IPS-NIHi7 (cell line): Measurements from ENCODE around the gene SMIM33.
"Not testable (repeated sequence)": the region's sequence is repeated elsewhere in the genome, so short reads cannot be mapped to it uniquely, and the experiment has no call there.

Experiments used
- DNase-seq: peaks from one replicate; pipeline ENCODE4 v3.0.0; 2012; ENCODE audit warnings: mixed read lengths; ENCODE audit errors: extremely low spot score

SMIM33 gene

DNA sequence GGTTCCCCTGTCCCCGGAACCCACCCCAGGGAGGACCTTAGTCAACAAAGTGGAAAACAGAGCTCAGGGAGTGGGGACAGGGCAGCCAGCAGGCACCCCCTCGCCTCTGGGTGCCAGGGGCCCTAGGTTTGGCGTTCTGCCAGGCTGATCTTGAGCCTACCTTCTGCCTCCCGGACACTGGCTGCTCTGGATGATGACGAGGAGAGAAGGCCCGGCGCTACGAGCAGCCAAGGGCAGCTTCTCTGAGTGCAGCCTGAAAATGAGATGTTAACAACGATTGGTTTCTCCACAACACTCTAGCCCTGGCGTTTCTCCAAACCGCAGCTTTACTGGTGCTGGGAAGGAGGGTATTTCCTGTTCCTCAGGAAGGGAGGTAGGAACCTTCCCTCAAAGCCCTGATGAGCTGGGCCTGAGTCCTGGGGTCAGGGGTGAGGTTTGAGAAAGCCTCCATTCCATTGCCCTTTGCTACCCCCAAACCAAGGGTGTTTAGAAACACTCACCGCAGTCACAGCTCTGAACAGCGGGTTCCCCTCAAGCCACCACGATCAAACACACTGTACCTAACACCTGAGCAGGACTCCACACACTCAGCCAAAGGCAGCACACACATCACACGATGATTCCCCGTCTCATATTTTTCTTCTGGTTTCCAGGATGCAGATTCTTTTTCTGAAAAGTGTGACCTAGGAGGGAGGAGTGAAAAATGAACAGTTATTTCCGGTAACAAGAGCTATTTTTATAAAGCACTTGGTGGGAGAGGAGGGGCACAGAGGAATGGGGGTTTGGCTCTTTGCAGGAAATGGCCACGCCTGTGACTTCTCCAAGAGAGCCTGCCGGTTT, 11.5 kb downstream of the SMIM33 start, which contains the start of gene STING1:
Gene STING1, minus strand, starts transcription at position 709 of the 840 bp plus-strand sequence. CDS start 1,054 bp downstream, outside the sequence.
- DNase-seq = peak; percentile 10

DNA sequence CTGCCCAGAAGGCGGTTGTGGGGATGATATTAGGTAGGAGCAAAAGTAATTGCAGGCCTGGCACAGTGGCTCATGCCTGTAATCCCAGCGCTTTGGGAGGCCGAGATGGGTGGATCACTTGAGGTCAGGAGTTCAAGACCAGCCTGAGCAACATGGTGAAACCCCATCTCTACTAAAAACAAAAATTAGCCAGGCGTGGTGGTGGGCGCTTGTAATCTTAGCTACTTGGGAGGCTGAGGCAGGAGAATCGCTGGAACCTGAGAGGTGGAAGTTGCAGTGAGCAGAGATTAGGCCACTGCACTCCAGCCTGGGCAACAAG, 12.0 kb downstream of the SMIM33 start:
- not testable (repeated sequence) for DNase-seq

- DNase-seq = peak; percentile 51
Observed at GRCh38 chr5:139486201-139486600, 15.4 kb downstream of the SMIM33 start.

DNA sequence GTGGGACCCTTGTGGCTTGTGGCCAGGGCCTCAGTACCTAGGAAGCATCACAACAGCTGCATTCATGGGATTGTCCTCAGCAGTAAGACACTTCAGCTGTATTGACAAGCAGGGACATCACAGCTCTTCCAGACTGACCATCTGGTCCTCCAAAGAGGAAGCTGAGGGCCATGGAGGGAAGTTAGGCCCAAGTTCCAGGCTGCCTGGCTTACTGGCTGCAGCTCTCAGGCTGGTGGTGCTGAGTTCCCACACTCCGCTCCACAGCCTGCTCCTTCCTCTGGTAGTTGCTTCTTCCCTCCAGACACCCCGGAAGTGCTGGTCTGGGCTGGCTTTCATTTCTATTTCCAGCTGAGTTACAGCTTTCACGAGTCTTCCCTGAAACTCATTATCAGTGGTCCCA, 17.5 kb downstream of the SMIM33 start:
- peak; percentile 10 for DNase-seq

DNA sequence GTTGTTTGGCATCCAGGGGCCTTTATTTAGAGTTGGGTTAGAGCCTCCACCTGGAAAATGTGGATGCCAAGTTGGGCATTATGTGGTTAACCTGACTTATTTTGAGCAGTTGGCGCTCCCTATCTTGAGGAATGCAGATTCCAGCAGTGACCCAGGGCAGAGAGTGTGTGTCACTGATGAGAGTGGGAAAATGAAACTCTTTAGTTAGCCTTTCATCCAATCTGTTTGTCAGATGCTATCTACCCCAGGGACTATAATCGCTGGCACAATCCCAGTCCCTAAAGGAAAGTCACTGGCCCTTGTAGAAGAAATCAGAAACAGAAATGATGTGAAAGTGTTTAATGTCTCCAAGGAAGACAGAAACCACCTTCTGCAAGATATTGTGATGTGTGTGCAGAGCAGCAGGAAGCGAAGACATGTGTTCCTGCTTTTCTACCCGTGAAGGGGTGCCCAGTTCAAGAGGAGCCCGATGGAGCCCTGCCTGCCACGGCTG, 21.9 kb downstream of the SMIM33 start:
- no peak for DNase-seq

- DNase-seq = no peak
Observed at GRCh38 chr5:139494256-139494655, 23.5 kb downstream of the SMIM33 start.

DNA sequence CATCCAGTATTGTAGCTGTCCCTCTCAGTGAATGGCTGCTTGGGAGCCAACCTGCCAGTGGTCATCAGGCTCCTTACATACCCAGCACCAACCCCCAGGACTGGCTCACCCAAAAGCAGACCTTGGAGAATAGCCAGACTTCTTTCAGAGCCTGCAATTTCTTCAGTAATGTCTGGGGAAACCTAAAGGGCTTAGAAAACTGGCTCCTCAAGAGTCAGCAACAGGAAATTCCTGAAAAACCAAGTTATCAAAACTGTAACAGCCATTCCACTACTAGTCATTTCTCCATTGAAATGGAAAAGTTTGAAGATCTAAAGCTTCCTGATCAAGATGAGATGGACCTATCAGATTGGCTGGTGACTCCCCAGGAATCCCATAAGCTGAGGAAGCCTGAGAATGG, 24.0 kb downstream of the SMIM33 start:
- DNase-seq = no peak

GRCh38 chr5:139495638-139496435, 25.0 kb downstream of the SMIM33 start:
- no peak for DNase-seq

GRCh38 chr5:139501381-139501780, 30.6 kb downstream of the SMIM33 start:
- DNase-seq = no peak

DNA sequence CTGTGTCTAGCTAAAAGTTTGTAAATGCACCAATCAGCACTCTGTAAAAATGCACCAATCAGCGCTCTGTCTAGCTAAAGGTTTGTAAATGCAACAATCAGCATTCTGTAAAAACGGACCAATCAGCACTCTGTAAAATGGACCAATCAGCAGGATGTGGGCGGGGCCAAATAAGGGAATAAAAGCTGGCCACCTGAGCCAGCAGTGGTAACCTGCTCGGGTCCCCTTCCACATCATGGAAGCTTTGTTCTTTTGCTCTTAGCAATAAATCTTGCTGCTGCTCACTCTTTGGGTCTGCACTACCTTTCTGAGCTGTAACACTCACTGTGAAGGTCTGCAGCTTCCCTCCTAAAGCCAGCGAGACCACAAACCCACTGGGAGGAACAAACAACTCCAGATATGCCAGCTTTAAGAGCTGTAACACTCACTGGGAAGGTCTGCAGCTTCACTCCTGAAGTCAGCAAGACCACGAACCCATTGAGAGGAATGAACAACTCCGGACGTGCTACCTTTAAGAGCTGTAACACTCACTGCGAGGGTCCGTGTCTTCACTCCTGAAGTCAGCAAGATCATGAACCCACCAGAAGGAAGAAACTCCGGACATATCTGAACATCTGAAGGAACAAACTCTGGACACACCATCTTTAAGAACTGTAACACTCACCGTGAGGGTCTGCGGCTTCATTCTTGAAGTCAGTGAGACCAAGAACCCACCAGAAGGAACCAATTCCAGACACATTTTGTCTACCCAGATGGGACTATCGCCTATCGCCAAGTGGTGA, 32.4 kb downstream of the SMIM33 start:
- DNase-seq = not testable (repeated sequence)

DNA sequence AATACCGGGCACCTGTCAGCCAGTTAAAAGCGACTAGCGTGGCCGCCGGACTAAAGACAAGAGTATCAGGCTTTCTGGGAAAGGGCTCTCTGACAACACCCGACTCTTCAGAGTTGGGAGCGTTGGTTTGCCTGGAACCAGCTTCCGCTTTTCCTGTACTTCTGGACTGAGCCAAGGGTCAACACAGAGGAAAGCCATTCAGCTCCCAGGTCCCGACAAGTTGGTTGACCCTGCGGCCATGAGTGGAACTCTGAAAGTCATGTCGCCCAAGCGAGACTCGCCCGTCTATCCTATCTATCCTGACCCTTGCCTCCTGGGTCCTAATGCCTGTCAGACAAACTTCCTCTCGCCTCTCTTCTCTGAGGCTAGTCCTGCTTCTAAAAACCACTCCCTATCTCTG, 33.1 kb downstream of the SMIM33 start:
- not testable (repeated sequence) for DNase-seq

GRCh38 chr5:139504722-139505121, 33.9 kb downstream of the SMIM33 start:
- DNase-seq = not testable (repeated sequence)

DNA sequence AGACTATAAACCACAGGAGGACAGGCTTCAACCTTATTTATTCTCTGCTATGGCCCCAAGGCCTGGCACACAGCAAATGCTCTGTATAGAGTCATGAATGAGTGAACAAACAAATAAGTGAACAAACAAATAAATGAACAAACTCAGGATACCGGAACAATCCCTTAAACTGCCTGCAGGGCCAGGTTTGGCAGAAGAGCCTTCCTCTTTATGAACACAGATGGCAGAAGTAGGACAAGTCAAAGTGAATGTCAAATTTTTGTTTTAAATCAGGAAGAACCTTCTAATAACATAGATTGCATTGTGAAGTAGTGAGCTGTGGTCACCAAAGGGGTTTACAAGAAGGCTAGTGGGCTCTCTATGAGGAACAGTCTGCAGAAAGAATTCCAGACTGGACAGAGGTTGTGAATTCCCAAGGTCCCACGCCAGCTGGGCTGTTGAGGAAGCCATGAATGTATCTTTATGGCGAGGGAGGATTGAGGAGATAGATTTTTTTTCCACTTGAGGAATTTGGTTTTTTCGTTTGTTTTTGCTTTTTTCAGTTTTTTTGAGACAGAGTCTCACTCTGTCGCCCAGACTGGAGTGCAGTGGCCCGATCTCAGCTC, 42.1 kb downstream of the SMIM33 start:
- no peak for DNase-seq

GRCh38 chr5:139513434-139513833, 42.6 kb downstream of the SMIM33 start:
- peak; percentile 83 for DNase-seq

DNA sequence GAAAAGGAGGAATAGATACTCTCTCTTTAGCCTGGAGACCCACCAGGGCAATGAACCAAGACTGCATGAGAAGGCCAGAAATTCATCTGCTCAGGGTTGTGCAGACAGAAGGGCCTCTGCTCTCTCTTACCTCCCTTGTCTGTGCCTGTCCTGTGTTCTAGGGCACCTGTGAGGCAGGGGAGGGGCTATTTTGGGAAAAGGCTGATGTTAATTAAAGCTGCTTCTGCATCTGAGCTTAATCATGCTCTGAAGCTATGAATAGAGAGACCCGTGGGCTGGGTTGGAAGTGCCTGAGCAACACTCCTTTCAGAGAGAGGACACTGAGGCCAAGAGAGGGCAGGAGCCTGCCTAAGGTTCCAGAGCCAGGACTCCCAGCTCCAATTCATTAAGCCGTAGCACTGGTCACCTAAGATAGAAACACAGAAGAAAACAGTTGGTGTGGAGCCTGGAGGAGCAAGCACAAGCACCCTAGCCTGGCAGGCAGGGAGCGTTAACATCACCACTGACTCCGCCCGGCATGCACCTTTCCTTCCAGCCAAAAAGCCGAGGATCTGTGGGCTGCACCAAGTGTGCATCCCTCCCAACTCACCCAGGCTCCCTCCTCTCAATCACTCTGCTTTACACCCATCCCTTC, 43.2 kb downstream of the SMIM33 start:
- no peak for DNase-seq

DNA sequence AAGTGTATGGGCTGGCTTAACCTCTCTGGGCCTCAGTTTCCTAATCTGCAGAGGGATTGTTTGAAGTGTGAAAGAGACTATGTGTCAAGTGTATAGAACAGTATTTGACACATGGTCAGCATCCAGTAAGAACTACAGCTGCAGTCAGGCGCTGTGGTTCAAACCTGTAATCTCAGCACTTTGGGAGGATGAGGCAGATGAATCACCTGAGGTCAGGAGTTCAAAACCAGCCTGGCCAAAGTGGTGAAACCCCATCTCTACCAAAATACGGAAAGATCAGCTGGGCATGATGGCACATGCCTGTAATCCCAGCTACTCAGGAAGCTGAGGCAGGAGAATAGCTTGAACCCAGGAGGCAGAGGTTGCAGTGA, 43.7 kb downstream of the SMIM33 start:
- DNase-seq = no peak

DNA sequence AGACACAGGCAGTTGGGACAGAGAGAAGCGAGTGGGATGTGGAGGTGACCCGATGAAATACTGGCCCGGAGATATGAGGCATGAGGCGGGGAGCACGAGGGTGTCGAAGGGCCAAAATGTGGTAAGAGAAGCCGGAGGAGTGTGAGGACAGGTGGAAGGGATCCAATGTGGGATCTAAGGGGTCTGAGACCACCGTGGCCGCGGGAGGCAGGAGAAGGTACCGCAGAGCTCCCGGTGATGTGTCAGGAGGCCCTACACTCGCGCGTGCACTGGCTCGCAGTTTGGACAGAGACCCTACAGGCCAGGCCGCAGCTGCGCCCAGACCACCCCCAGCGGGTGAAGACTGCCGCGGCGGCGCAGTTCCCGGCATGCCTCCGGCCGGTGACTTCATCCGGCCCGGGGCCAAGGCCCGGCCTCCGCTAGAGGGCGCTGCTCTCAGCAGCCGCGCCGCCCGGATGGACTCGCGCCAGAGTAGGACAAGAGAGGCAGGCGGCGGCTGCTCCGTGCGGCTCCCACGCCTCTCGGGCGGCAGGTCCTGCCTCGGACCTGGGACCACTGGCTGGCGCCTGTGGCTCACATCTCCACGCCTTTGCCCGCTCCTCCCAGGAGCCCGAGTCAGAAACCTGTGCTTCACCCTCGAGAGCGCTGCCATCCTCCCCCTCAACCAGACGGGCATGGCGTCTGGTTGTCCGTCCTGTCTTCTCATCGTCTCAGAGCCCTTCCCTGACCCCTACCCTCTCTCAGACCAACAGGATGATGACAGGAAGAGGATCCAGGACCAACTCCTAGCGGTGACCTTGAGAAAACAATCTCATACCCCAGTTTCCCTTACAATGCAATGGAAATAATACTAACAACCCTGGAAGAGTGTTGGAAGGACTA, 47.1 kb downstream of the SMIM33 start:
- peak; percentile 97 for DNase-seq
